Measurements from ENCODE around the gene SLC19A1. TPM values are rescaled to one million over a fixed set of nuclear protein-coding genes. Genes with fewer than 3 reads are reported as not detected.
"Not testable (repeated sequence)": the region's sequence is repeated elsewhere in the genome, so short reads cannot be mapped to it uniquely, and the experiment has no call there.

Gene SLC19A1
- total RNA-seq, 4 donors from 2014 or later: 3.3 to 27.9 (median 11.4) TPM

DNA sequence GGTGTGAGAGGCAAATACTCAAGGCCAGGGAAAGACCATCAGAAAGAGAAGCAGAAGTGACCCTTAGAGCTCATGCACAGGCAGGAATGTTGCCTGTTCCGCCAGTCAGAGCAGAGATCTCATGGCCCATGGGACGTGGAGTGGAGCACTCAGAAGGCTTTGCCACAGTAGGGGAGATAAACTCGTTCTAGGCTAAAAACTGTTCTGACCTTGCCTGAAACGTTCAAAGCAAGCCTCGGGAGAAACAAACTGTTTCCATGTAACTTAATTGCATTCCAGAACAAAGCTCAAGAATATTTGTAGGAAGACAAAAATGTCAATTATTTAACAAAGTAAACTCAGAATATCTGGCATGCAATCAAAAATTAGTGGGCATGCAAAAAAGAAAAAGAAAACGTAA lies 20.7 kb upstream of the SLC19A1 start:
- TF ChIP-seq EP300 (IDR thresholded peaks at IDR 0.05) (no peak), POLR2A (IDR thresholded peaks at IDR 0.05) (no peak)
- TF ChIP-seq, protein P1, sequence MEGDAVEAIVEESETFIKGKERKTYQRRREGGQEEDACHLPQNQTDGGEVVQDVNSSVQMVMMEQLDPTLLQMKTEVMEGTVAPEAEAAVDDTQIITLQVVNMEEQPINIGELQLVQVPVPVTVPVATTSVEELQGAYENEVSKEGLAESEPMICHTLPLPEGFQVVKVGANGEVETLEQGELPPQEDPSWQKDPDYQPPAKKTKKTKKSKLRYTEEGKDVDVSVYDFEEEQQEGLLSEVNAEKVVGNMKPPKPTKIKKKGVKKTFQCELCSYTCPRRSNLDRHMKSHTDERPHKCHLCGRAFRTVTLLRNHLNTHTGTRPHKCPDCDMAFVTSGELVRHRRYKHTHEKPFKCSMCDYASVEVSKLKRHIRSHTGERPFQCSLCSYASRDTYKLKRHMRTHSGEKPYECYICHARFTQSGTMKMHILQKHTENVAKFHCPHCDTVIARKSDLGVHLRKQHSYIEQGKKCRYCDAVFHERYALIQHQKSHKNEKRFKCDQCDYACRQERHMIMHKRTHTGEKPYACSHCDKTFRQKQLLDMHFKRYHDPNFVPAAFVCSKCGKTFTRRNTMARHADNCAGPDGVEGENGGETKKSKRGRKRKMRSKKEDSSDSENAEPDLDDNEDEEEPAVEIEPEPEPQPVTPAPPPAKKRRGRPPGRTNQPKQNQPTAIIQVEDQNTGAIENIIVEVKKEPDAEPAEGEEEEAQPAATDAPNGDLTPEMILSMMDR (IDR thresholded peaks at IDR 0.05): no peak
- Histone ChIP-seq H3K4me1 (peaks cover 0 to 6% (median 0%) of the 10 kb centered on the region in 4 donors), H3K27ac (peak overlapping the region in 1 of 4 donors; percentile 35), H3K9me3 (peaks cover 0 to 19% (median 0%) of the 10 kb centered on the region in 4 donors), H3K4me3 (peak overlapping the region in 1 of 4 donors; percentile 22), H3K27me3 (no peaks in the 10 kb centered on the region), H3K36me3 (no peaks in the 10 kb centered on the region)
- WGBS, 2 donors: 21 to 34% methylated on average over 6 of the region's 6 CpGs
- no peak for DNase-seq (ENCODE audit: low spot score in 2 of 2)

- no peak for TF ChIP-seq POLR2A (IDR thresholded peaks at IDR 0.05)
- TF ChIP-seq, protein P1 (IDR thresholded peaks at IDR 0.05): no peak
- no peak for TF ChIP-seq EP300 (IDR thresholded peaks at IDR 0.05)
- peaks cover 0 to 6% (median 0%) of the 10 kb centered on the region in 4 donors for H3K4me1 ChIP-seq
- peaks cover 0 to 19% (median 0%) of the 10 kb centered on the region in 4 donors for H3K9me3 ChIP-seq
- H3K27ac ChIP-seq: peak overlapping the region in 1 of 4 donors; percentile 35
- no peaks in the 10 kb centered on the region for H3K27me3 ChIP-seq
- 39 to 51% methylated on average over 10 of the region's 10 CpGs for WGBS, 2 donors
- peak in 1 of 2 donors; percentile 10 for DNase-seq (ENCODE audit: low spot score in 2 of 2)
- no peaks in the 10 kb centered on the region for H3K36me3 ChIP-seq
- H3K4me3 ChIP-seq: peak overlapping the region in 1 of 4 donors; percentile 22
These were observed 20.2 kb upstream of the SLC19A1 start for GRCh38 chr21:45562402-45562801.

GRCh38 chr21:45561241-45561640 lies 19.0 kb upstream of the SLC19A1 start:
- H3K9me3 ChIP-seq: peaks cover 0 to 19% (median 0%) of the 10 kb centered on the region in 4 donors
- H3K36me3 ChIP-seq; H3K4me1 ChIP-seq; DNase-seq (ENCODE audit: low spot score in 2 of 2); H3K27ac ChIP-seq; H3K4me3 ChIP-seq; H3K27me3 ChIP-seq: not testable (repeated sequence)
- WGBS, 2 donors: 95% methylated on average over 8 of the region's 8 CpGs

GRCh38 chr21:45560106-45561021 lies 18.1 kb upstream of the SLC19A1 start:
- peak in 1 of 2 donors; percentile 9 for DNase-seq (ENCODE audit: low spot score in 2 of 2)
- H3K27ac ChIP-seq: no peak overlapping the region
- no peaks in the 10 kb centered on the region for H3K36me3 ChIP-seq
- peaks cover 0 to 17% (median 3%) of the 10 kb centered on the region in 4 donors for H3K4me1 ChIP-seq
- H3K9me3 ChIP-seq: peaks cover 0 to 16% (median 0%) of the 10 kb centered on the region in 4 donors
- no peak for TF ChIP-seq EP300 (IDR thresholded peaks at IDR 0.05)
- TF ChIP-seq POLR2A (IDR thresholded peaks at IDR 0.05): no peak
- TF ChIP-seq, protein P1 (IDR thresholded peaks at IDR 0.05): no peak
- 83 to 85% methylated on average over 30 of the region's 30 CpGs for WGBS, 2 donors
- H3K4me3 ChIP-seq: no peak overlapping the region
- H3K27me3 ChIP-seq: no peaks in the 10 kb centered on the region

- TF ChIP-seq POLR2A (IDR thresholded peaks at IDR 0.05) (no peak), EP300 (IDR thresholded peaks at IDR 0.05) (no peak)
- TF ChIP-seq, protein P1 (IDR thresholded peaks at IDR 0.05): no peak
- Histone ChIP-seq H3K4me3 (no peak overlapping the region), H3K9me3 (peaks cover 0 to 13% (median 0%) of the 10 kb centered on the region in 4 donors), H3K27ac (no peak overlapping the region), H3K27me3 (no peaks in the 10 kb centered on the region), H3K4me1 (peaks cover 0 to 20% (median 3%) of the 10 kb centered on the region in 4 donors), H3K36me3 (no peaks in the 10 kb centered on the region)
- WGBS, 2 donors: 82 to 83% methylated on average over 29 of the region's 29 CpGs
- DNase-seq (ENCODE audit: low spot score in 2 of 2): peak in 1 of 2 donors; percentile 6
These were observed 17.2 kb upstream of the SLC19A1 start for GRCh38 chr21:45559216-45560105.

Measured in tibial nerve (tissue), 4 donors.